RKO (cell line): ENCODE data around the gene TMEM30A.

Source experiments
- DNase-seq: peaks from one replicate; pipeline ENCODE4 v3.0.0-alpha.2; 2016; ENCODE audit warnings: low spot score

The TMEM30A gene

GRCh38 chr6:75284632-75285282, at the start of gene TMEM30A:
Gene TMEM30A (minus strand): TSS chr6:75284792. CDS start chr6:75284638, 154 bp downstream.
- peak; percentile 98 for DNase-seq

GRCh38 chr6:75333676-75334200, 49.1 kb upstream of the TMEM30A start:
- DNase-seq = no peak

GRCh38 chr6:75331151-75331550, 46.6 kb upstream of the TMEM30A start:
- no peak for DNase-seq

DNA sequence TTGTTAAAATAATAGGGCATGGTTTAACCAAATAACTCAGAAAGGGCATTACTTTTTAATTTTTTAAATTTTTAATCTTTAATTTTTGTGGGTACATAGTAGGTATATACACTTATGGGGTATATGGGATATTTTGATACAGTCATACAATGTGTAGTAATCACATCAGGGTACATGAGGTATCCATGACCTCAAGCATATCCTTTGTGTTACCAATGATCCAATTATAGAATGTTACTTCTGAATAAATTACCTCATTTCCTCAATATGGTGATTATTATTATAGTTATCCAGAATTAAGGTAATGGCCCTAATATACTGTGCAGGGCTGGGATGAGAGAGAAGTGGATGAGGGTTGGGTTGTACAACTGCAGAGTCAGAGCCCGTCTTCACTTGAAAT, 45.1 kb upstream of the TMEM30A start:
- DNase-seq = no peak

- DNase-seq = no peak
Measured at GRCh38 chr6:75327807-75328206, 43.2 kb upstream of the TMEM30A start.

DNA sequence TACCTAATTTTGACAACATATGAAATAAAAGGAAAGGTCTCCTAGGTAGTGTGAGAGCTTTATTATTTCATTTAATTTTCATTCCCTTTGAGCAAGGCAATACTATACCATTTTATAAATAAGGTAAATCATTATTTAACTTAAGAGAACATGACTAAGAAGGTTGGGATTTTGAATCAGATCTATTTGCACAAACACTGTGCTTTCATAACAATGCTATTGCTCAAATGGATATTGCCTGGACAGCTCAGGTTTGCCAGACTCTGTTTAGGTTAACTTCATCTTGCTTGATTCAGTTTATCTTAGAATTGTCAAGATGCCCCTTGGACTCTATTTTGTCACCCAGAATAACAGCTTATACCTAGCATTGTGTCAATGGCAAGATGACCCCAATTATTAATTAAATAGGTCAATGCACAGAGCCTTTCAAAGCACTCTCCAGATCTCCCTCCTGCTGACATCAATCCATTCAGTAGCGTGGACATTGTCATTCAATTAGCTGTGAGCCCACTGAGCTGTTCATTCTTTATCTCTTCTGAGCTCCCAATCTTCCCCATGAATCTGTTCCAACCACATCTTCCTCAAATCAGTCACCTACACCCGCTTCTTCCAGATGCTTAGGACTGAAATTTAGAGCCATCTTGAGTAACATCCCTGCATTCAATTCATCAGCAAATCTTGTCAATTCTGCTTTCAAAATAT, 42.1 kb upstream of the TMEM30A start:
- no peak for DNase-seq

- DNase-seq = no peak
Measured at GRCh38 chr6:75318900-75319299, 34.3 kb upstream of the TMEM30A start.

DNA sequence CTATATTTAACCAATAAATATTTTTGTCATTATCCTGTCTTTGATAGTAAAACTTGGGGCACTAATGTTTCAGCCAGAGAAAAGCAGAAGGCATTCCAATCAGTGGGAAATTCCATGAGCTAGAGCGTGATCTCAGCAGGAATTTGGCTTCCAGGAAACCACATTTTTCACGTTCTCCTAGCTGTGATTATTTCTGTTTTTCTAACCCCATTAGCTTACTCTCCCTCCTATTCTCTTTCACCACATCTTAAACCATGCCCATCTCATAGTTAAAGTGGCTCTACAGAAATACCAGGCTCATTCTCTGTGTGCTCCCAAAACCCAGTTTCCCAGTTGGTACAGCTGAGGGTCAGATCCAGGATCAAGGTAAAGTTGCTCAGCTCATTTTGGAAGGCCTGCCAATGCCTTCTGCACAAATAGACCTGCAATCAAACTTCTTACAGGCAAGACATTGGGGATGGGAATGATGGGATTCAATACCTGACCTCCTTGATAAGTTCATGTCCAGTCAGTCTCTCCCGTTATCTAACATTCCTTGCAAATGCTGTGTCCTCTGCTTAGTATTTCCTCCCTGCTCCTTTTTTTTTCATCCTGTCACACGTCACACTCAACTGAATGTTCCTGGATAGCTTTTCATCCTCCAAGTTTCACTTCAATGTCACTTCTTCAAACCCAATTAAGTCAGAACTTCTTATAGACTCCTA, 33.1 kb upstream of the TMEM30A start:
- DNase-seq = no peak

DNA sequence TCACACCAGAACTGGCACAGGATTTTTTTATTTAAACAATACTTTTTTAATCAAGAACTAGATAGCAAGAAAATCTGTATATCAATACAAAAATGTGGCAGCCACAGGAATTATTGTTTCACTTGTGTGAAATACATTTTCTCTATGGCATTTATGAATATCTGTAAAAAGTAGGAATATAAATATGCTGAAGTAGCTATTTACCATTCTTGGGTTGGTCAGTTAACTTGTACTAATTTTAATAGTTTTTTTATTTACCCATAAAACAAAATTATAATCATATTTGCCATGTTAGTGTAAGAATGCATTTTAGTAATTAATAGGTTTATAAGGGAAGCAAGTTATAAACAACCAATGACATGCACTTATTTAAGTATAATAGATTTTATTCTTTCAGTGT, 31.4 kb upstream of the TMEM30A start:
- no peak for DNase-seq

DNA sequence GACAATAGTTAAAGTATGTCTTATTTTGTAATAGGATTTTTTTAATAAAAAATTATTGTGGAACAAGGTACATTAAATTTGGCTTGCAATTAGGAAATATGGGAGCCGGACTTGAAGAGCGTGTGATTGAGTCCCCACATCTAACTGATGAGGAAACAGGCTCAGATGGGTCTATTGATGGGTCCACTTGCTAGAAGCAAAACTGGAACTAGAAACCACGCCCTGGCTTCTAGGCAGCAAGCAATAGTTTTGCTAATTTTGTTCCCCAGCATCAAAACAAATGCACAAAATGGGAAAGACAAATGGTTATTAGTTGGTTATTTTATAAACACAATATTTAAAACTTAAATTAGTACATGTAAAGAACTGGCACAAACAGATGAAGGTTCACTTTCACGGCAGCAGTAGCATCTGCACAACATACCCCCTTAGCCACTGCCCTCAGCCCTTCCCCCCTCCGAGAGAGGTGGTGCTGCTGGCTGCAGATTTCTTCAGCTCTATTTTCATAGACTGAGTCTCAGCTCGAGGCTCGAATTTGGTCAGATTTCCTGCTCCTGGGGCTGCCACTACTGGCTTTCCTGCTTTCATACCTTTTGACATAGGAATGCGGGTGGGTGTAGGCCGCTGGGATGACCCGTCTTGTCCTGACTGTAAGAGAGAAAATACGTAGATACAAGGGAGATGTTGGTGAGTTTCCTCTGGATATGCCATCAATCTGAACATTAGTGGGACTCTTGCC, 23.8 kb upstream of the TMEM30A start:
- DNase-seq = no peak

- no peak for DNase-seq
Measured at GRCh38 chr6:75307364-75308004, 22.9 kb upstream of the TMEM30A start.

DNA sequence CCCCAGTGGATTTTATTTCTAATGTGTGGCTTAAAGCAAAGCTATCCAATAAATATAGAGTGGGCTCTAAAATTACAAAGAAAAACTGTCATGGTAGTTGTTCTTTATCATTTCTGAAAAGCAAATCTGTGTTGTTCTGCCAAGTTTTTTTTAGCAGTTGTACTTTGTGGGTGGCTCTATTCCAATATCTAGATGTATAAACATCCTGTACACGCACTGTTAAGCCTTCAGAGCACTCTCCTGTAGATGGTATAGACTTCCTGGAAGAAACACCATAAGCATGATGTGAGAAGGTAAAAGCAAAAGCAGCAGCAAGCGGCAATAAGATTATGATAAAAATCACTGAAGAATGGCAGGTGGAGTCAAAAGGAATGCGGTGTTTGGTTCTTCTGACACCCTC, 21.5 kb upstream of the TMEM30A start:
- no peak for DNase-seq

- DNase-seq = no peak
Measured at GRCh38 chr6:75305573-75305972, 21.0 kb upstream of the TMEM30A start.

GRCh38 chr6:75302280-75302679, 17.7 kb upstream of the TMEM30A start:
- no peak for DNase-seq

DNA sequence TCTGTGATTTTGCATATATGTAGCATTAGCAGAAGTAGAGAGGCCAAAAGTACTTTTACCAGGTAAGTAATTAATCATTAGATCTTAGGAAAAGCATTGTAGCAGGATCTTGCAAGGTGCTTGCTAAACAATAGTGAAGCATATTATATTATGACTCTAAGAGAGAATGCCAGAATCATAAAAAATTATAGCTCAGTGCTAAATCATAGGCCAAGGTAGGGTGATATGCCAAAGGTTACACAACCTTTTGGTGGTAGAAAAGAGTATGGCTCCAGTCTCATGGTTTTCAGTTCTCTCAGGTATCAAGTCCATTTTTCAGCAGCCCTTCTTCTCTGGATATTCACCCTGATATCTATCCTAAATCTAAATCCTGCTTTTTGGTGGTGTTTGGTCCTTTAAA, 16.9 kb upstream of the TMEM30A start:
- DNase-seq = no peak

- no peak for DNase-seq
Measured at GRCh38 chr6:75301088-75301487, 16.5 kb upstream of the TMEM30A start.

GRCh38 chr6:75300531-75300855, 15.9 kb upstream of the TMEM30A start:
- no peak for DNase-seq

DNA sequence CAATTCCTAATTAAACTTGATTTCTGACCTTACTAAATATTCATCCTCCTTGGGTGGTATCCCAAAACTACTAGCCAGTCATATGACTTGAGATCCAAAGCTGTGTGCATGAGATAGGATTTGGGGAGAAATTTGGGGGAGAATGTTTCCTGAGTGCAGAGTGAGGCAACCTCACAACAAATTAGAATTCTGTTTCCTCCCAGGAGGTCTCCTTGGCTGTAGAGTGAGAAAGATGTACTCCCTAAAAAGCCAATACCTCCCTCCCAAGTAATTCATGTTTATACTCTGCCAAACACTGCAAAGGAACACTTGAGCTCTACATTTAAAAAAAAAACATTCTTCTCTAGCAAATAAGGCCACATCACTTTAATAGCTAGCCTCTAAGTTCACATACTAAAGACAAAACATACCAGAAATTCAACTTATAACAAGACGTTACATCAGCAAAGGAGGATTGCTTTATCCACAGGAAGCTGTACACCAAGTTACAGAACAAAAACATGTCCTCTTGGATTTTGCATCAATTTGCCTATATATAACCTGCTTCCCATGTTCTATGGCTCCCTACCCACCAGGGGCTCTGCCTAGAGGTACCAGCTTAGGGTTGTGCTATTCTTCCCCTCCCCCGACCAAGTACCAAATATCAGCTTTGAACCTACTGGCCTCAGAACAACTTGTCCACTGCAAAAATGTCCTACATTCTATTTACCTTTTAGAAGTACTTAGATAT, 15.4 kb upstream of the TMEM30A start:
- DNase-seq = no peak

DNA sequence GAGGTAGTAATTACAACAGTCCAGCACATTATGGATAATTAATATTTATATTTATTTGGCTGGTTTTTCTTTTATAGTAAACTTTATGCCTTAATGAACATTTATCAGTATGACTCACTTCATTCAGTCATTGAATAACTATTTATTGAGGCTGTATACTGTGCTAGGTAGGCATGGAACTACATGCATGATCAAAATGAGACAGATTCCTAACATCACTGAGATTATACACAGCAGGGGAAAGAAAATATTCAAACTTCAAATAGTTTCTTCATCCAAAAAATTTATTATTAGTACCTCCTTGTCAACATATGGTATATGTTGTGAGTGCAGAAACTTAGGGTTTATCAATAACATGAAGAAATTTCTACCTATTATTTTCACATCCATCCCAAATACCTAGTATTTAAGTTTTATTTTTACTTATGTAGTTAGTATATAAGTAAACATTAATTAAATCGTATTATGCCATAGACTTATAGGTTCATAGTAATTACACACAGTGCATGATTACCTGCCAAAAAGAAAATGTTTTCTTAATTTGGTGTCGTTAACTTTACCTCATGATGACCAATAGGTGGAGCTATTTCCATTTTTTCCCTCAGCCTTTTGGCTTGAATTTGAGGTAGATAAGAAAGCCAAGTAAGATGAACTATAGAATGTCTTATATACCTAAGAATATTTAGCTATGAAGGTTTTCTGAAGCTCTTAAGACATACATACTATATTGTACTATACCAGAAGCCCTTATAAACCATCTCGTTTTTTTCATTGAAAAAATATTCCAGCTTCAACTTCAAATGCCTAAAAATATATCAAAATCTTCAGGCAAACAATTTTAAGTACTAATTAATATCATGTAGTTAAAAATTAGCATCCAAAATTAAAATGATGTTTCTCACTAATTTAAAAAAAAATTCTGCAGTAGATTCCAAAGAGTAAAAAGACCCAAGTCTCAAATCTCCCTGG, 12.5 kb upstream of the TMEM30A start:
- DNase-seq = peak; percentile 73

- no peak for DNase-seq
Measured at GRCh38 chr6:75292555-75292954, 8.0 kb upstream of the TMEM30A start.
